ENCODE data around the gene GLYR1. TPM values are rescaled to one million over a fixed set of nuclear protein-coding genes. Genes with fewer than 3 reads are reported as not detected.

GLYR1 gene
- total RNA-seq, 4 donors from 2014 or later: 36.8 to 52.6 (median 51.3) TPM

- H3K4me3 ChIP-seq (ENCODE audit: low read depth, poor library complexity, severe bottlenecking): no peak overlapping the region
- WGBS, 2 donors: 87 to 91% methylated on average over 9 of the region's 9 CpGs
- intact Hi-C loops (cut with DNase I; ENCODE audit: low total_unique reads): no loop called here
- no peak for TF ChIP-seq POLR2A (IDR thresholded peaks at IDR 0.05)
- no peak for TF ChIP-seq CTCF (IDR thresholded peaks at IDR 0.05)
- DNase-seq (ENCODE audit: low spot score in 2 of 2): no peak
Measured at GRCh38 chr16:4811773-4812172, 35.3 kb downstream of the GLYR1 start.

GRCh38 chr16:4811242-4811641 is 35.8 kb downstream of the GLYR1 start:
- no peak for DNase-seq (ENCODE audit: low spot score in 2 of 2)
- H3K4me3 ChIP-seq (ENCODE audit: low read depth, poor library complexity, severe bottlenecking): no peak overlapping the region
- 97 to 100% methylated on average over 3 of the region's 3 CpGs for WGBS, 2 donors
- no peak for TF ChIP-seq POLR2A (IDR thresholded peaks at IDR 0.05)
- no peak for TF ChIP-seq CTCF (IDR thresholded peaks at IDR 0.05)
- intact Hi-C loops (cut with DNase I; ENCODE audit: low total_unique reads): no loop called here

DNA sequence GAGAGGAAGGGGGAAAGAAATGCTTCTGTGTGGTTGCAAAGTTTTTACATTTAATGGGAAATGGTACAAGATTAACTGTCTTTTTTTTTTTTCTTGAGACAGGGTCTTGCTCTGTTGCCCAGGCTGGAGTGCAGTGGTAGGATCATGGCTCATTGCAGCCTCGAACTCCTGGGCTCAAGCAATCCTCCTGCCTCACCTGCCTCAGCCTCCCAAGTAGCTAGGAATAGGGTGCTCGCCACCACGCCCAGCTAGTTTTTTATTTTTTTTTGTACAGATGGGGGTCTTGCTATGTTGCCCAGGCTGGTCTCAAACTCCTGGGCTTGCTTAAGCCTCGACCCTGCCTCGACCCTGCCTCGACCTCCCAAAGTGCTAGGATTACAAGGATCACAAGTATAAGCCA is 40.8 kb downstream of the GLYR1 start:
- no peak overlapping the region for H3K4me3 ChIP-seq (ENCODE audit: low read depth, poor library complexity, severe bottlenecking)
- TF ChIP-seq CTCF (IDR thresholded peaks at IDR 0.05): no peak
- TF ChIP-seq POLR2A (IDR thresholded peaks at IDR 0.05): no peak
- intact Hi-C loops (cut with DNase I; ENCODE audit: low total_unique reads): no loop called here
- WGBS, 2 donors: 92 to 93% methylated on average over 6 of the region's 6 CpGs
- DNase-seq (ENCODE audit: low spot score in 2 of 2): no peak

GRCh38 chr16:4805231-4805630 is 41.9 kb downstream of the GLYR1 start:
- DNase-seq (ENCODE audit: low spot score in 2 of 2): no peak
- no peak for TF ChIP-seq POLR2A (IDR thresholded peaks at IDR 0.05)
- WGBS, 2 donors: 87 to 92% methylated on average over 11 of the region's 11 CpGs
- H3K4me3 ChIP-seq (ENCODE audit: low read depth, poor library complexity, severe bottlenecking): no peak overlapping the region
- intact Hi-C loops (cut with DNase I; ENCODE audit: low total_unique reads): no loop called here

DNA sequence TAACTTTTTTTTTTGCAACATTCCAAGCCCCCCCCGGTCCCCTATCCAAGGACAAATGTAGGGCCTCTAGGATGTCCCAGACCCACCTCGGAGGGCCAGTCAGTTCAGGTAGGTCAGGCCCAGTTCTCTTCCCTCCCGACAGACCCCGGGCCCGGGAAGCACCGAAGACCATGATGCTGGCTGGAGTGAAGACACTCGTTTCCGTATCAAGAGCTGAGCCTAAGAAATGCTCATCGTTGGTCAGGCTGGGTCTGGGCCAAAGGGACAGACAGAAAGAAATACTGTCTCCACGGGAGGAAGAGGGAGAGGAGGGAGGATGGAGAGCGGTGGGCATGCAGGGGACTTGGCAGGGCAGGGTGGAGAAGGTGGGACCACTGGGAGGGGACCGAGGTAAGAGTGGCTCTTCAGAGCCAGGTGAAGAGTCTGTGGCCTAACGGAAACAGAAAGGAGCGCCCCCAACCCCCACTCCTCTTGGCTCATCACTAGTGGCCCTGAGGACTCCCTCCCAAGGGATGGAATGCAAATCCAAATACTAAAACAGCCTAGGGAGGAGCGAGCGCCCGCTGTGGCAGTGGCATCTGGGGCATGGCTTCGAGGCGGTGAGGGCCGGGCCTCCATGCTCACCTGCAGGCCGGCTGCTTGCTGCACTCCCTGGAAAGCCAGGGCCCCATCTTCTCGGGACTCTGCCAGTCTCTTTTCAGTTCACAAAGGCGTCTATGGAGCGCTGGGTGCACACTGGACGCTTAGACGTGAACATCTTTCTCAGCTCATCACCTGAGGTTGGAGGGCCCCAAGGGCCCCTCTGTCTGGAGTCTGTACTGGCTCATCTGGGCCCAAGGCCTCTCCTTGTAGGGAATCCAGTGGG is 43.0 kb downstream of the GLYR1 start:
- TF ChIP-seq CTCF (IDR thresholded peaks at IDR 0.05) (no peak), POLR2A (IDR thresholded peaks at IDR 0.05) (no peak)
- intact Hi-C loops (cut with DNase I; ENCODE audit: low total_unique reads): no loop called here
- DNase-seq (ENCODE audit: low spot score in 2 of 2): no peak
- no peak overlapping the region for H3K4me3 ChIP-seq (ENCODE audit: low read depth, poor library complexity, severe bottlenecking)
- 84 to 87% methylated on average over 24 to 26 of the region's 26 CpGs for WGBS, 2 donors

DNA sequence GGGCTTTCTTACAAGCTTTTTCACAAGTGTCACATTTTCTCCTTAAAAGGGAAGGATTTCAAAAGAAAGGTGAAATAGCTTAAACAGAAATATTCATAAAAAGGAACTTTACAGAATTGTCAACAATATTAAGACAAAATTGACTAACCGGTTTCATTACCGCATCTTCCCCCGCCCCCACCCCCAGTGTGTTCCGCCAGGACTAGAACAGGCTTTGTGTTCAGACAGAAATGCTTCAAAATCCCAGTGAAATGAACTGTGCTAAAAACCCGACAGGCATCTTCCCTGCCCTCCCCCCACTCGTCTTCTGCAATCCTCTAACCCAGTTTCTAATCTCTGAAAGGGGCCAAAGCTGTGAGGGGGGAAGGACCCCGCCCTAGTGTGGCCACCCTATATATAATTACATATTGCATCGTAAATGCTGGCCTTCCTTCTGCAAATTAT is 43.7 kb downstream of the GLYR1 start:
- 42 to 50% methylated on average over 8 of the region's 8 CpGs for WGBS, 2 donors

More for the DNA sequence above, 43.7 kb downstream of the GLYR1 start:
- no peak overlapping the region for H3K4me3 ChIP-seq (ENCODE audit: low read depth, poor library complexity, severe bottlenecking)
- intact Hi-C loops (cut with DNase I; ENCODE audit: low total_unique reads): no loop called here
- DNase-seq (ENCODE audit: low spot score in 2 of 2): no peak
- TF ChIP-seq POLR2A (IDR thresholded peaks at IDR 0.05) (no peak), CTCF (IDR thresholded peaks at IDR 0.05) (no peak)

All from lower leg skin (tissue), 4 donors.